Measurements from ENCODE around the gene ACTR6. TPM values are rescaled to one million over a fixed set of nuclear protein-coding genes. Genes with fewer than 3 reads are reported as not detected.
"Not testable (repeated sequence)": the region's sequence is repeated elsewhere in the genome, so short reads cannot be mapped to it uniquely, and the experiment has no call there.

The ACTR6 gene
- total RNA-seq, 1 experiment from 2014 or later, result 20.3 TPM

DNA sequence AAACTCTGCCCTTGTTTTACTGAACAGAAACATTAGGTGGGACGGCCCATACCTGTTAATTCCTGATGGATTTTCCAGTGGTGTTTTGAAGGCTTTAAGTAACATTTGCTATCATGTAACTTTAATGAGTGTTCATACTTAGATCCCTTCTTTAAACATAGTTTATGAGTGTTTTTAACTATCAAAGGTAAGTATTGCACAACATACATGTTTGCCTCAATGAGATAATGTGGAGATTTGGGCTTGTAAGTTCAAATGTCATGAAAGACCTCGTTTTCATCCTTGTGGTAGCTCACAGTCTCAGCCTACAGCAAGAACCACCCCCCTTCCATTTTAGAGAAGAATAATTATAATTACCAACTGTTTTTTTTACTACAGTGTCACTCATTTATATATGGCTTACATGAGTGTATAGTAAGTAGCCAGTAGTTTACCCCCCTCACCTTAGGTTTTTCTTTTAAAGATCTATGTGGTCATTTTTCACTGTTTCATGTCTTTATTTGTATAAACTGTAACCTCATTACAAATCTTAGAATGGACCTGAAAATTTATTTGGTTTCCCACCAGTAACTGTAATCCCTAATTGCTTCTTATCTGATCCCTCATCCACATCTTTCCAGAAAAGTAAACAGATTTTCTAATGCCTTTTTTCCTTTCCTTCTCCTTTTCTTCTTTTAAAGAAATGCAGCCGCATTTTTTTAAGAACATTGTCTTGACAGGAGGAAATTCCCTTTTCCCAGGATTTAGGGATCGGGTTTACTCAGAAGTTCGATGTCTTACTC is 18.9 kb downstream of the ACTR6 start:
- no peak for DNase-seq (ENCODE audit: low read depth in 1 of 2, low spot score in 2 of 2)
- Histone ChIP-seq H3K27me3 (replicated peaks) (no peaks in the 10 kb centered on the region), H3K36me3 (peaks cover 27% of the 10 kb centered on the region), H3K4me1 (replicated peaks) (no peaks in the 10 kb centered on the region), H3K9me3 (replicated peaks) (no peaks in the 10 kb centered on the region), H3K4me3 (no peak overlapping the region), H3K27ac (no peak overlapping the region)

- no peaks in the 10 kb centered on the region for H3K27me3 ChIP-seq (replicated peaks)
- H3K36me3 ChIP-seq, result peaks cover 26% of the 10 kb centered on the region
- DNase-seq (ENCODE audit: low read depth in 1 of 2, low spot score in 2 of 2), result no peak
- H3K4me3 ChIP-seq, result no peak overlapping the region
- H3K4me1 ChIP-seq (replicated peaks), result no peaks in the 10 kb centered on the region
- H3K27ac ChIP-seq, result no peak overlapping the region
- no peaks in the 10 kb centered on the region for H3K9me3 ChIP-seq (replicated peaks)
Observed at GRCh38 chr12:100221523-100221922, 20.9 kb downstream of the ACTR6 start.

- H3K9me3 ChIP-seq (replicated peaks); H3K27me3 ChIP-seq (replicated peaks); DNase-seq (ENCODE audit: low read depth in 1 of 2, low spot score in 2 of 2); H3K27ac ChIP-seq; H3K4me3 ChIP-seq; H3K4me1 ChIP-seq (replicated peaks): not testable (repeated sequence)
- peaks cover 26% of the 10 kb centered on the region for H3K36me3 ChIP-seq
Observed at GRCh38 chr12:100222173-100222572, 21.6 kb downstream of the ACTR6 start.

DNA sequence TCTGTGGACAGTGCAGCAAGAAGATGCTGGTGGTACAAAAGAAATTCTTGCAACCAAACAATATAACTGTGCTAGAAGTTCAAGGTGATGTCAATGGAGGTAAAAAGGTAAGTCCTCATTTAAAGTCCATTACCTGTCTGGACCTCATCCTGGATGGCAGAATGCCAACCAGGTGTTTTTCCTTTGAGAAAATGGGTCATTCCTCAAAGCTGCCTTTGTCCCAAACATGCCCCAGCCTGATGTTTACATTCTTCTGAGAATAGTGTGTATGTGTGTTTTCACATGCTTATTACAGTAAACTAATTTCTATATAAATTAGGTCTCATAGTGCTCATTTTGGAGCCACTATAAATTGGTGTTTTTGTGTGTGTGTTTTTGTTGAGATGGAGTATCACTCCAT is 24.9 kb downstream of the ACTR6 start:
- DNase-seq (ENCODE audit: low read depth in 1 of 2, low spot score in 2 of 2), result no peak
- Histone ChIP-seq H3K27ac (no peak overlapping the region), H3K27me3 (replicated peaks) (no peaks in the 10 kb centered on the region), H3K36me3 (peaks cover 20% of the 10 kb centered on the region), H3K4me3 (no peak overlapping the region), H3K4me1 (replicated peaks) (no peaks in the 10 kb centered on the region), H3K9me3 (replicated peaks) (no peaks in the 10 kb centered on the region)

- Histone ChIP-seq H3K4me1 (replicated peaks) (peaks cover under 1% of the 10 kb centered on the region; the same call in 1 of the 2 replicates), H3K4me3 (no peak overlapping the region), H3K36me3 (peaks cover 8% of the 10 kb centered on the region; the same call in 1 of the 2 replicates), H3K27ac (no peak overlapping the region), H3K27me3 (replicated peaks) (no peaks in the 10 kb centered on the region), H3K9me3 (replicated peaks) (no peaks in the 10 kb centered on the region)
- DNase-seq (ENCODE audit: low read depth in 1 of 2, low spot score in 2 of 2), result no peak
Observed at GRCh38 chr12:100229036-100229635, 28.5 kb downstream of the ACTR6 start.

DNA sequence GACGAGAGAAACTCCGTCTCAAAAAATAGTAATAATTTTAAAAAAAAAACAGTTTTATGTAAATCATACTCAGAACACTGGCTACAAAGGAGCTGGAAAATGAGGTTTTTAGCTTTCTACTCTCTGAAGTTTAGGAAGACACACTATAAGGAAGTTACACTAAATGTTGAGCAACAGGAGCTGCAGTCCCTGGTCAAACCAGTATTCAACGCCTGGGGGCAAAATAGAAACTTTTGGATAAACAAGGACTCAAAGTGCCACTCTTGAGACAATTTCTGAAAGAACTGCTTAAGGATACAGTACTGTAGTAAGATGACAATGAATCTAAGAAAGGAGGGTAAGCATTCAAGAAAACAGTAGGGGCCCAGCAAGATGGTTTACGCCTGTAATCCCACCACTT is 29.3 kb downstream of the ACTR6 start:
- H3K4me3 ChIP-seq, result no peak overlapping the region
- no peak for DNase-seq (ENCODE audit: low read depth in 1 of 2, low spot score in 2 of 2)
- peaks cover 7% of the 10 kb centered on the region; the same call in 1 of the 2 replicates for H3K36me3 ChIP-seq
- H3K27ac ChIP-seq, result no peak overlapping the region
- no peaks in the 10 kb centered on the region for H3K9me3 ChIP-seq (replicated peaks)
- H3K4me1 ChIP-seq (replicated peaks), result peaks cover 5% of the 10 kb centered on the region; the same call in 1 of the 2 replicates
- H3K27me3 ChIP-seq (replicated peaks), result no peaks in the 10 kb centered on the region

- not testable (repeated sequence) for H3K4me3 ChIP-seq; H3K27ac ChIP-seq; DNase-seq (ENCODE audit: low read depth in 1 of 2, low spot score in 2 of 2); H3K36me3 ChIP-seq; H3K9me3 ChIP-seq (replicated peaks); H3K27me3 ChIP-seq (replicated peaks); H3K4me1 ChIP-seq (replicated peaks)
Observed at GRCh38 chr12:100231873-100232272, 31.3 kb downstream of the ACTR6 start.

- Histone ChIP-seq H3K9me3 (replicated peaks) (no peaks in the 10 kb centered on the region), H3K27ac (no peak overlapping the region), H3K4me3 (no peak overlapping the region), H3K36me3 (no peaks in the 10 kb centered on the region), H3K27me3 (replicated peaks) (no peaks in the 10 kb centered on the region), H3K4me1 (replicated peaks) (peaks cover 5% of the 10 kb centered on the region; the same call in 1 of the 2 replicates)
- DNase-seq (ENCODE audit: low read depth in 1 of 2, low spot score in 2 of 2), result no peak
Observed at GRCh38 chr12:100234166-100234565, 33.6 kb downstream of the ACTR6 start.

DNA sequence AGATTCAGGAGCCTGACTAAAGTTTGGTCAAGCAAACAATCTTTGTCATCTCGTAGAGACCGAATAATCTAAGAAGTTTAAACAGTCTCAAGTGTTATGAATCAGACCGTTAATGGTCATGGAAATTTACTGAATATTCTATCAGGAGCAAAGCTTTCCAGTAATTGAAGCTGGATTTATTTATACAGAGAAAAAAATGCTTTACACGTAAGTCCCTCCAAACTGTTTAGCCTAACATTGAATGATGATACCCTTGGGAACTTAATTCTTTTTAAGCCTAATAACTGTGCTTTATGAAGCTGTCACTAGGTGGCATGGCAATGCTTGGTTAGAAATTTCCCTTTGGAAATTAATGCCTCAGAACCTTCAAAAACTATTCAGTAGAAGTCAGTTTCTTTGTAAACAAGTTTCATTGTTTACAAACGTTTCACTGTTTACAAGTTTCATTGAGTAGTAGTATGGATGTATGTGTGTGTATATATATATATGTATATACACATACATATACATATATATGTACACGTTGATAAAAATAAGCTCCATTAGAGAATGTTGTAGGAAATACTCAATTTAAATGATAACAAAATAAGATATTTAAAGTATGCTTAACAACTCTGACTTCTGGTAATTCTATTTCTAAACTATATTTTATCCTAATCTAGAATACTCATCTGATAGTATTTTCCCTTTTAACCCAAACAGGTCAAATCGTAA is 34.1 kb downstream of the ACTR6 start:
- Histone ChIP-seq H3K4me1 (replicated peaks) (peaks cover 5% of the 10 kb centered on the region; the same call in 1 of the 2 replicates), H3K9me3 (replicated peaks) (no peaks in the 10 kb centered on the region), H3K27me3 (replicated peaks) (no peaks in the 10 kb centered on the region), H3K36me3 (no peaks in the 10 kb centered on the region), H3K4me3 (no peak overlapping the region), H3K27ac (no peak overlapping the region)
- DNase-seq (ENCODE audit: low read depth in 1 of 2, low spot score in 2 of 2), result peak in 1 of 2 experiments; percentile 16

- Histone ChIP-seq H3K36me3 (no peaks in the 10 kb centered on the region), H3K27ac (no peak overlapping the region), H3K9me3 (replicated peaks) (no peaks in the 10 kb centered on the region), H3K27me3 (replicated peaks) (no peaks in the 10 kb centered on the region), H3K4me1 (replicated peaks) (peaks cover 5% of the 10 kb centered on the region; the same call in 1 of the 2 replicates), H3K4me3 (no peak overlapping the region)
- no peak for DNase-seq (ENCODE audit: low read depth in 1 of 2, low spot score in 2 of 2)
Observed at GRCh38 chr12:100238801-100239200, 38.2 kb downstream of the ACTR6 start.

- Histone ChIP-seq H3K4me1 (replicated peaks) (no peaks in the 10 kb centered on the region), H3K27me3 (replicated peaks) (no peaks in the 10 kb centered on the region), H3K36me3 (no peaks in the 10 kb centered on the region), H3K27ac (no peak overlapping the region), H3K9me3 (replicated peaks) (no peaks in the 10 kb centered on the region), H3K4me3 (no peak overlapping the region)
- no peak for DNase-seq (ENCODE audit: low read depth in 1 of 2, low spot score in 2 of 2)
Observed at GRCh38 chr12:100239589-100239988, 39.0 kb downstream of the ACTR6 start.

GRCh38 chr12:100243137-100243536 is 42.5 kb downstream of the ACTR6 start:
- Histone ChIP-seq H3K36me3 (no peaks in the 10 kb centered on the region), H3K27me3 (replicated peaks) (no peaks in the 10 kb centered on the region), H3K4me1 (replicated peaks) (no peaks in the 10 kb centered on the region), H3K27ac (no peak overlapping the region), H3K4me3 (no peak overlapping the region), H3K9me3 (replicated peaks) (no peaks in the 10 kb centered on the region)
- no peak for DNase-seq (ENCODE audit: low read depth in 1 of 2, low spot score in 2 of 2)

DNA sequence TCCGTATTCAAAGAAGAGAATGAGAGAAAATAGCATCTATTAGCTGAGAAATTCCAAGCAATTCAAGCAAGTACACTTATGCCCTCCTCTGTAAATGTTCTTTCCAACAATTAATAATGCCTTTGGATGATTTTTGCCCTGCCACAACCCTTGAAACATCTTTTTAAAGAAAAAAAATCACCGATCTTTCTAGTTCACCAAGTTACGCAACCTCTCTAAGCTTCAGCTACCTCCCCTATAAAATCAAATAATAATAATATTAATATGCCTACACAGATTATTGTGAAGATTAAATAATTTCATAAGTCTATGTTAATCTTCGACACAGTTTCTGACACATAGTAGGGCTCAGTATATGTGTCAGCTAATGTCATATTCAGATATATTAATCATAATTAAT is 47.1 kb downstream of the ACTR6 start:
- Histone ChIP-seq H3K27ac (no peak overlapping the region), H3K4me3 (no peak overlapping the region)
- DNase-seq (ENCODE audit: low read depth in 1 of 2, low spot score in 2 of 2), result no peak

GRCh38 chr12:100248886-100249285 is 48.3 kb downstream of the ACTR6 start:
- H3K9me3 ChIP-seq (replicated peaks), result no peaks in the 10 kb centered on the region
- H3K4me3 ChIP-seq, result no peak overlapping the region
- no peak for DNase-seq (ENCODE audit: low read depth in 1 of 2, low spot score in 2 of 2)
- no peaks in the 10 kb centered on the region for H3K36me3 ChIP-seq
- H3K27ac ChIP-seq, result no peak overlapping the region
- no peaks in the 10 kb centered on the region for H3K4me1 ChIP-seq (replicated peaks)
- H3K27me3 ChIP-seq (replicated peaks), result no peaks in the 10 kb centered on the region

More for the DNA sequence above, 47.1 kb downstream of the ACTR6 start:
- H3K9me3 ChIP-seq (replicated peaks), result no peaks in the 10 kb centered on the region
- H3K36me3 ChIP-seq, result no peaks in the 10 kb centered on the region
- no peaks in the 10 kb centered on the region for H3K4me1 ChIP-seq (replicated peaks)
- H3K27me3 ChIP-seq (replicated peaks), result no peaks in the 10 kb centered on the region

Data from SJSA1 (cell line).